Epithelial cell of proximal tubule (primary cell): Measurements from ENCODE around the gene DCPS. TPM values are rescaled to one million over a fixed set of nuclear protein-coding genes. Genes with fewer than 3 reads are reported as not detected.
A peak's percentile ranks its signal among the peaks of the same experiment; 100 is the strongest.

Source experiments
- DNase-seq: peaks from one replicate; pipeline ENCODE4 v3.0.0-alpha.2; 2011; ENCODE audit warnings: low read depth
- H3K4me3 ChIP-seq: 2 replicates; pipeline ENCODE4 v1.5.1; 2011; ENCODE audit warnings: low read depth, mild to moderate bottlenecking, low read length
- CTCF ChIP-seq: conservative IDR thresholded peaks from 2 replicates; pipeline ENCODE4 v1.5.1; 2012; ENCODE audit warnings: low read depth, mild to moderate bottlenecking, low read length
- total RNA-seq: library from RNA; depleted of rRNA; stranded (reverse); fragments of >200 nt; gene quantifications from 2 replicates; pipeline ENCODE4 v1.2.3, GENCODE V29; 2015

DCPS gene
- total RNA-seq, 1 donor from 2014 or later: 17.2 TPM

GRCh38 chr11:126263489-126263888 is 40.4 kb upstream of the DCPS start:
- H3K4me3 ChIP-seq: no peak overlapping the region
- no peak for TF ChIP-seq CTCF
- no peak for DNase-seq

DNA sequence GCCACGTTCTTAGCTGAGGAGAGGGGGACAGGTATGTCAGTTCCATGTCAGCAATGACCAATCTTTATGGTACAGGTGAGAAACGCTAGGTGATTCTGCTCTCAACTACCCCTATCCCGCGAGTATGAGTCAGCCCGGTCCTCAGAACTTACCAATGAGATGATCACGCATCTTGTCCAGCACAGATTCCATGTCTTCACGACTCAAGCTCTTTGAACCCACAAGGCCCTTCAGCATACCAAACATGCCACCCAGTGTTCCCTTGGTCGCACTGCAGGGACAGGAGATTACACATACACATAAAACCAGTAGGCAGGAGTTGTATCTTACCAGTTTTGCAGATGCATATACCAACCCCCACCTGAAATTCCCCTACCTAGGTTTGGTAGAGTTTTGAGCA is 38.0 kb upstream of the DCPS start:
- H3K4me3 ChIP-seq: no peak overlapping the region
- DNase-seq: no peak
- peak; percentile 24 for TF ChIP-seq CTCF

- peak overlapping the region; percentile 100 for H3K4me3 ChIP-seq
- DNase-seq: no peak
- TF ChIP-seq CTCF: no peak
These were observed 36.2 kb upstream of the DCPS start for GRCh38 chr11:126267650-126268049.

DNA sequence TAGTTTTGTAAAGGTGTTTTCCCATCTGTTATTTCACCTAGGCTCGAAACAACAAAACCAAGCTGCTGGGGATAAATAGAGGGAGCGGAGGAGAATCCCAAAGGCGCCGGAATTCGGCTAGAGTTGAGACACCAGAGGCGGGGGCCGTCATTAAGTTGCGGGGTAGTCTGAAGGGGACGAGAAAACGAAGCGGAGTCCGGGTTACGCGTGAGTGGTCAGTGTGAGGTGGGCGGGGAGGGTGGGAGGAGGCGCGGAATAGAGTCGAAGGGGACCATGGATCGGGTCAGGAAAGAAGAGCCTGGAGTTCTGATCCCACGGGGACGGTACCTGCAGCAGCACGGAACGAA is 35.5 kb upstream of the DCPS start:
- TF ChIP-seq CTCF: no peak
- peak overlapping the region; percentile 100 for H3K4me3 ChIP-seq
- no peak for DNase-seq

DNA sequence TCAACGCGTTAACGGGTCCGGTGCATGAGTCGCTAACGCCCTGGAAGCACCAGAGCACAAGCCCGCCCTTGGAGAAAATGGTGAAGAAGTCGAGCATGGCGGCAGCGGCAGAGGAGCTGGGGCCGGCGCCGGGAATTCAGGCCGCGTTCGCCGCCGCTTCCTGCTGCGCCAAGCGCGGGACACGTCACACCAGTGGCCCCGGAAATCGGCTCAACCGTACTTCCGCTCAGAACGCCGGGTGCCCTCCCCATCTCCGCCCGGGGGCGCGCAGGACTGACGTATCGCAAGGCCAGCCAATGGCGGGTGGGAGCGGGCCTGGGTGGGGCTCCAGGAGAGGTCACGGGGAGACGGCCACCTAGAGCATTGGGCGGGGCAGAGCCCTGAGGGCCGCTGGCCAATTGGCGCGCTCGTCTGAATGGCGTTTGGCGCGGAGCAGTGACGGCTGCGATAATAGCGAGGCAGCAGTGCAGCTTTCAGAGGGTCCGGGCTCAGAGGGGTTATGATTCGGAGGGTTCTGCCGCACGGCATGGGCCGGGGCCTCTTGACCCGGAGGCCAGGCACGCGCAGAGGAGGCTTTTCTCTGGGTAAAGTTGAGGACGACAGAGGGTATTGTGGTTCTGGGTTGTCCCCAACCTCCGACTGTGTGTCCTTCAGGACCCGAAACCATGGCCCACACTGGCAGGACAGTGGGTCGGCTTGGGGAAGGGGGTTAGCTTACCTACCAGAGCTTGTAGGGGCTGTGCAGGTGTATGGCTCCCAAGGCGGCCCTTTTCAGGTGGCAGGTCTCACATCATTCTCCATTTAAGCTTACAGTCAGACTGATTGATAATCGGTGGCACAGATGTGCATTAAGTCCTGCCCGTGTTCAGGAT is 34.9 kb upstream of the DCPS start, which contains the start of the genes FOXRED1 and SRPRA:
FOXRED1 (plus strand) TSS at position 447 of the 872 bp plus-strand sequence; CDS start at position 500, 53 bp downstream.
SRPRA (minus strand) TSS at position 188 of the 872 bp plus-strand sequence; CDS start at position 97, 91 bp downstream.
- no peak for TF ChIP-seq CTCF
- peak within 1 kb of the TSS; percentile 100 for H3K4me3 ChIP-seq
- DNase-seq: peak; percentile 79

DNA sequence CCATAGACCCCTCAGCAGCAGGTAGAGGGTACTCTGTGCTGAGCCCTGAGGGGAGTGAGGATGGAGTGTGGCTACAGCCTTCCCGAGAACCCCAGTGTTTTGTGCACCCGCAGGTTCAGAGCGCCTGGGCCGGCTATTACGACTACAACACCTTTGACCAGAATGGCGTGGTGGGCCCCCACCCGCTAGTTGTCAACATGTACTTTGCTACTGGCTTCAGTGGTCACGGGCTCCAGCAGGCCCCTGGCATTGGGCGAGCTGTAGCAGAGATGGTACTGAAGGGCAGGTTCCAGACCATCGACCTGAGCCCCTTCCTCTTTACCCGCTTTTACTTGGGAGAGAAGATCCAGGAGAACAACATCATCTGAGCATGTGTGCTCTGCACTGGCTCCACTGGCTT is 26.5 kb upstream of the DCPS start:
- H3K4me3 ChIP-seq: no peak overlapping the region
- no peak for TF ChIP-seq CTCF
- DNase-seq: no peak

GRCh38 chr11:126277780-126278179 is 26.1 kb upstream of the DCPS start:
- DNase-seq: no peak
- no peak for TF ChIP-seq CTCF
- no peak overlapping the region for H3K4me3 ChIP-seq
